Keratinocyte (primary cell): ENCODE results near the gene AJAP1. TPM values are rescaled to one million over a fixed set of nuclear protein-coding genes. Genes with fewer than 3 reads are reported as not detected.

Source experiments
- DNase-seq: peaks from one replicate; pipeline ENCODE4 v3.0.0-alpha.2; 2011; ENCODE audit warnings: low read depth, missing footprints, low spot score
- FAIRE-seq: peaks from 2 replicates; lab custom pipeline; 2011; peaks lifted over from hg19 to GRCh38; lab: Jason Lieb, UNC
- H2AFZ ChIP-seq: 2 replicates; pipeline ENCODE4 v1.6.0; 2012; ENCODE audit warnings: low read length, control low read depth, inconsistent platforms; ENCODE audit not compliant: control insufficient read depth
- H3K27ac ChIP-seq: 2 replicates; pipeline ENCODE4 v1.5.1; 2011; ENCODE audit warnings: low read length; ENCODE audit not compliant: control insufficient read depth, insufficient read depth
- H3K27me3 ChIP-seq: 3 replicates; pipeline ENCODE4 v1.6.0; 2011; ENCODE audit warnings: low read length; ENCODE audit not compliant: control insufficient read depth, insufficient read depth; ENCODE audit errors: extremely low read depth
- H3K36me3 ChIP-seq, 2 experiments: 2 replicates in 1 of 2; 3 replicates in 1 of 2; pipeline ENCODE4 v1.5.1; 2011; ENCODE audit warnings: low read length in 2 of 2, mild to moderate bottlenecking in 1 of 2; ENCODE audit not compliant: control insufficient read depth in 2 of 2, insufficient read depth in 2 of 2; ENCODE audit errors: extremely low read depth in 1 of 2
- H3K4me1 ChIP-seq: 3 replicates; pipeline ENCODE4 v1.5.1; 2011; ENCODE audit warnings: low read length; ENCODE audit not compliant: control insufficient read depth, insufficient read depth; ENCODE audit errors: extremely low read depth
- H3K4me2 ChIP-seq: 3 replicates; pipeline ENCODE4 v1.6.0; 2011; ENCODE audit warnings: low read depth, low read length; ENCODE audit not compliant: control insufficient read depth, insufficient read depth; ENCODE audit errors: extremely low read depth
- H3K4me3 ChIP-seq, 3 experiments: fragments of 200-600 bp in 1 of 3; sonication (generic) in 1 of 3; 2 replicates in 2 of 3; 3 replicates in 1 of 3; pipeline ENCODE4 v1.5.1; 2011 to 2016; ENCODE audit warnings: low read length in 3 of 3, mild to moderate bottlenecking in 3 of 3, control low read depth in 2 of 3, inconsistent platforms in 1 of 3, low read depth in 1 of 3, mixed read lengths in 1 of 3, mixed run types in 1 of 3, moderate library complexity in 1 of 3; ENCODE audit not compliant: control insufficient read depth in 2 of 3, insufficient read depth in 2 of 3; ENCODE audit errors: extremely low read depth in 1 of 3
- H3K79me2 ChIP-seq: 2 replicates; pipeline ENCODE4 v1.6.0; 2012; ENCODE audit warnings: low read length; ENCODE audit not compliant: control insufficient read depth, insufficient read depth
- H3K9ac ChIP-seq: 3 replicates; pipeline ENCODE4 v1.6.0; 2011; ENCODE audit warnings: low read length; ENCODE audit not compliant: control insufficient read depth, insufficient read depth; ENCODE audit errors: extremely low read depth
- H3K9me1 ChIP-seq: 3 replicates; pipeline ENCODE4 v1.6.0; 2011; ENCODE audit warnings: low read length; ENCODE audit not compliant: control insufficient read depth, insufficient read depth; ENCODE audit errors: extremely low read depth
- H3K9me3 ChIP-seq: 2 replicates; pipeline ENCODE4 v1.5.1; 2012; ENCODE audit warnings: low read depth, low read length; ENCODE audit not compliant: control insufficient read depth
- H4K20me1 ChIP-seq: 3 replicates; pipeline ENCODE4 v1.6.0; 2011; ENCODE audit warnings: low read length; ENCODE audit not compliant: control insufficient read depth, insufficient read depth; ENCODE audit errors: extremely low read depth
- EZH2 ChIP-seq: IDR thresholded peaks from one replicate; pipeline ENCODE4 v1.6.1; 2012; ENCODE audit warnings: inconsistent platforms, mild to moderate bottlenecking, low read length, moderate library complexity
- dilution Hi-C: fragments of 300-500 bp; cut with MboI; formaldehyde crosslinking; loops from one replicate; pipeline ENCODE4 v1.7.0; 2020; ENCODE audit warnings: low sequenced_read_pairs; ENCODE audit not compliant: extremely low pct_ligation_motif_present
- polyA plus RNA-seq, 5 experiments: library from polyadenylated mRNA; depleted of rRNA in 3 of 5; stranded (reverse) in 3 of 5; stranded (forward) in 1 of 5; unstranded in 1 of 5; fragments of >200 nt; gene quantifications; 1 replicate in 1 of 5; 2 replicates in 3 of 5; 3 replicates in 1 of 5; pipeline versions ENCODE4 v1.2.1 to v1.2.3, GENCODE V29; 2011 to 2012; ENCODE audit warnings: missing spikeins in 2 of 5, low read depth in 1 of 5, low replicate concordance in 1 of 5
- TF ChIP-seq, protein P1 (sequence below), 3 experiments: IDR thresholded peaks in 1 of 3; conservative IDR thresholded peaks in 1 of 3; optimal IDR thresholded peaks in 1 of 3; 2 replicates in 2 of 3; 3 replicates in 1 of 3; pipeline versions ENCODE3 to v1.5.1; 2011; ENCODE audit warnings: low read length in 3 of 3, mild to moderate bottlenecking in 3 of 3, moderate library complexity in 2 of 3, control low read depth in 1 of 3, inconsistent platforms in 1 of 3; ENCODE audit not compliant: insufficient read depth in 2 of 3; ENCODE audit errors: extremely low read depth in 1 of 3

The AJAP1 gene
- polyA plus RNA-seq, 1 donor (not counting 4 experiments of a cell fraction or from before 2014, with no cell fraction given): 2.2 TPM

DNA sequence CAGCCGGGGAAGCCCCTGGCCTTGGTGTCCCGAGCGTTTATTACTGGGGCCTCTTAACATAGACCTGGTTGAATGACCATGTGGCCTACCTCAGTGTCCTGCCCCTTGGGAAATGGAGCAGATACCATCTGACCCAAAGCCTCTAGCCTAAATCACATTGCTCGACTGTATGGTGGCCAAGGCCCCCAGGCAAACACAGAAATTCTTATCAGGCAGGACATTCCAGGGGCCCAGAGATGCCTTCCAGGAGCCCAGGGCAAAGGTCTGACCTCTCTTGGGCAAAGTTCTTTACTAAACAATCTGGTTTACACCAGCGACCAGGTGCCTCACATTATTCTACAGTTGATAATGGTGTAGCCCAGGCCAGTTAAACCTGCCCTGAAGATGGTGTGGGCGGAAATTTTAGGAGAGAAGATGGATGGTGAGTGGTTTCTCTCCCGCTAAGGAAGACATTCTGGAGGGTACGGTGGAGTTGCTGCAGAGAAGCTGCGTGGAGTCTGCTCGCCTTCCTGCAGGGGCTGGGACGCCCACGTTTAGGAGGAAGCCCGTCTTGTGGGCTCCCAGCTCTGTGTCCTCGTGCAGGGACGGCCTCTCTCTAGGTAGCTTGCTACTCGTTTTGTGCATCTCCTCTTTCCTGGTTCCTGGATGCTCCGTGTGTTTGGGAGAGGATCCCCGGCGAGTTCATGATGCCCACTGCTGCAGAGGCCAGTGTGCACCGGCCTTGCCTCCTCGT lies 21.2 kb downstream of the AJAP1 start:
- Histone ChIP-seq H3K9me1 (no peaks in the 10 kb centered on the region), H3K36me3 (peaks cover 2 to 4% of the 10 kb centered on the region in 2 experiments), H3K4me3 (no peak overlapping the region), H3K4me1 (no peaks in the 10 kb centered on the region), H3K9ac (no peak overlapping the region), H3K27ac (no peak overlapping the region), H4K20me1 (no peaks in the 10 kb centered on the region), H3K4me2 (no peak overlapping the region), H3K9me3 (peaks cover 5% of the 10 kb centered on the region), H3K79me2 (no peaks in the 10 kb centered on the region), H3K27me3 (no peaks in the 10 kb centered on the region), H2AFZ (no peak overlapping the region)
- dilution Hi-C loops: no loop called here
- FAIRE-seq (no peak), DNase-seq (no peak)
- TF ChIP-seq, protein P1, sequence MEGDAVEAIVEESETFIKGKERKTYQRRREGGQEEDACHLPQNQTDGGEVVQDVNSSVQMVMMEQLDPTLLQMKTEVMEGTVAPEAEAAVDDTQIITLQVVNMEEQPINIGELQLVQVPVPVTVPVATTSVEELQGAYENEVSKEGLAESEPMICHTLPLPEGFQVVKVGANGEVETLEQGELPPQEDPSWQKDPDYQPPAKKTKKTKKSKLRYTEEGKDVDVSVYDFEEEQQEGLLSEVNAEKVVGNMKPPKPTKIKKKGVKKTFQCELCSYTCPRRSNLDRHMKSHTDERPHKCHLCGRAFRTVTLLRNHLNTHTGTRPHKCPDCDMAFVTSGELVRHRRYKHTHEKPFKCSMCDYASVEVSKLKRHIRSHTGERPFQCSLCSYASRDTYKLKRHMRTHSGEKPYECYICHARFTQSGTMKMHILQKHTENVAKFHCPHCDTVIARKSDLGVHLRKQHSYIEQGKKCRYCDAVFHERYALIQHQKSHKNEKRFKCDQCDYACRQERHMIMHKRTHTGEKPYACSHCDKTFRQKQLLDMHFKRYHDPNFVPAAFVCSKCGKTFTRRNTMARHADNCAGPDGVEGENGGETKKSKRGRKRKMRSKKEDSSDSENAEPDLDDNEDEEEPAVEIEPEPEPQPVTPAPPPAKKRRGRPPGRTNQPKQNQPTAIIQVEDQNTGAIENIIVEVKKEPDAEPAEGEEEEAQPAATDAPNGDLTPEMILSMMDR (optimal IDR thresholded peaks at IDR 0.05 in 1 of 3, IDR thresholded peaks at IDR 0.05 in 1 of 3, conservative IDR thresholded peaks at IDR 0.05 in 1 of 3; ENCODE audit: extremely low read depth in 1 of 3, insufficient read depth in 2 of 3, low read length in 3 of 3): no peak
- TF ChIP-seq EZH2: no peak

DNA sequence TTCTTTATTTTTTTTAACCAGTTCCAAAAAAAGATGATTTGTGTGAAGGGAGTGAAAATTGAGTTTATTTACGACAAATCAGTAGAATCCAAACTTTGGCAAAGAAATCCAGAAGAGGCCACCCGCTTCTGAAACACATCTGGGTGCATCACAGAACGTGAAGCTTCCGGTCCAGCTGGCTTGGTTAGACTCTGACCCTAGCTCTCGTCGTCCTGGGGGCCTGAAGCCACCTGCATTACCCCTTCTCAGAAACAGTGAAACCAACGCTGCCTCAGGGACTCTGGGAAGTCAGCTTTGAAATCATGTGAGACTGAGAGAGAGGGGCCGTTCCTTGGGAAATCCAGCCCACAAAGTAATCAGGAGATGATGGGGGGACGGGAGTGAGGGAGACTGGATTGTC lies 21.8 kb downstream of the AJAP1 start:
- peaks cover 2 to 4% of the 10 kb centered on the region in 2 experiments for H3K36me3 ChIP-seq
- H3K79me2 ChIP-seq: no peaks in the 10 kb centered on the region
- H2AFZ ChIP-seq: no peak overlapping the region
- H3K4me3 ChIP-seq: no peak overlapping the region
- H3K9me1 ChIP-seq: no peaks in the 10 kb centered on the region
- no peak for FAIRE-seq
- H3K4me2 ChIP-seq: no peak overlapping the region
- dilution Hi-C loops: no loop called here
- DNase-seq: no peak
- H3K27ac ChIP-seq: no peak overlapping the region
- no peaks in the 10 kb centered on the region for H3K27me3 ChIP-seq
- no peak overlapping the region for H3K9ac ChIP-seq
- H4K20me1 ChIP-seq: no peaks in the 10 kb centered on the region
- H3K9me3 ChIP-seq: peaks cover 5% of the 10 kb centered on the region
- no peaks in the 10 kb centered on the region for H3K4me1 ChIP-seq
- no peak for TF ChIP-seq EZH2
- TF ChIP-seq, protein P1 (optimal IDR thresholded peaks at IDR 0.05 in 1 of 3, IDR thresholded peaks at IDR 0.05 in 1 of 3, conservative IDR thresholded peaks at IDR 0.05 in 1 of 3; ENCODE audit: extremely low read depth in 1 of 3, insufficient read depth in 2 of 3, low read length in 3 of 3): no peak
